GM21381 (cell line): ENCODE data around the gene PITPNC1.
"Not testable (repeated sequence)": the region's sequence is repeated elsewhere in the genome, so short reads cannot be mapped to it uniquely, and the experiment has no call there.

Source experiments
- ATAC-seq: cut with Tn5 transposase; IDR thresholded peaks from one replicate; pipeline ENCODE4 v1.9.1; 2021; ENCODE audit warnings: mild to moderate bottlenecking, moderate library complexity; ENCODE audit not compliant: unreplicated experiment

Gene PITPNC1

DNA sequence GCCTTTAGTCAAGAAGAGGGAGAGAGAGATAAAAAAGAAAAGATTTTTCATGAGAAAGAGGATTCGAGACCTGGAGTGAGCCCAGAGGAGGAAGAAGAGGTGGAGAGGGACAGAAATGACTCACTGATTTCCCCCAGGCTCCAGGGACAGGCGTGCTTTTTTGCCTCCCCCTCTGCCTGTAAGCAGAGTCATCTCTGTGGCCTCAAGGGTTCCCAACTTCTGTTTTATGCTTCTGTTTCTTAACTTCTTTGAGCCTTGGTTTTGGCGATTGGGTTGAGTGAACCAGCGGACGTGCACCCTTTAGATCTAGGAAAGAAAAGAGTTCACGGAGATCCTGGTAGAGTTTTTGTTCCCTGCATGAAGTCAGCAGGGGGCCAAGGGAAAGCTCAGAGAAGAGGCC is 192.8 kb downstream of the PITPNC1 start:
- ATAC-seq, result no peak

- ATAC-seq, result no peak
Measured at GRCh38 chr17:67570797-67571196, 193.7 kb downstream of the PITPNC1 start.

GRCh38 chr17:67571478-67571877 is 194.4 kb downstream of the PITPNC1 start:
- no peak for ATAC-seq

DNA sequence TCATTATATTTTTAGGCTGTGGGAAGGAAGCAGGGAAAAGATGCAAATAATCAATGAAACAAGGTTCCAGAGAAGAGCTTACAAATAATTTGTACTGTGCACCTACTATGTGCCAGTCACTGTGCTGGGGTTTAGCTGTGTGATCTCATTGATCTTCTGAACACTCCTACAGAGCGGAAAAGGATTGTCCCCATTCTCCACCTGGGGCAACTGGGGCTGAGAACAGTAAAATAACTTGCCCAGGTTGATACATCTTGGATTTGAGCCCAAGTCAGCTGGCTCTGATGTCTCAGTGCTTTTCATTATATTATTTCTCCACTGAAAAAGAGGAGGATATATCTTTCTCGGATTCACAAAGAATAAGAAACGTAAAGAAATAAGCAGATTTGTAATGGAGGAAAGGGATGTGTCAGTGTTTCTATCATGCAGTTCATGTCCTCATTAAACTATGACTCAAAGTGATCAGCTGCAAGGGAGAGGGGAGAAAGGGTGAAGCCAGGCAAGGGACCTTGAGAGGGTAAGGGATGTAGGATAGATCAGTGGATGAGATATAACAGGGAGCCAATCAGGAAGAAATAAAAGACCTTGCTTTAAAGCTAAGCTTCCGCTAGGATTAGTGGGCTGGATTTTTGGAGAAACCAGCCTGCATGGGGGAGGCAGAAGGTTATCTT is 197.0 kb downstream of the PITPNC1 start:
- no peak for ATAC-seq

DNA sequence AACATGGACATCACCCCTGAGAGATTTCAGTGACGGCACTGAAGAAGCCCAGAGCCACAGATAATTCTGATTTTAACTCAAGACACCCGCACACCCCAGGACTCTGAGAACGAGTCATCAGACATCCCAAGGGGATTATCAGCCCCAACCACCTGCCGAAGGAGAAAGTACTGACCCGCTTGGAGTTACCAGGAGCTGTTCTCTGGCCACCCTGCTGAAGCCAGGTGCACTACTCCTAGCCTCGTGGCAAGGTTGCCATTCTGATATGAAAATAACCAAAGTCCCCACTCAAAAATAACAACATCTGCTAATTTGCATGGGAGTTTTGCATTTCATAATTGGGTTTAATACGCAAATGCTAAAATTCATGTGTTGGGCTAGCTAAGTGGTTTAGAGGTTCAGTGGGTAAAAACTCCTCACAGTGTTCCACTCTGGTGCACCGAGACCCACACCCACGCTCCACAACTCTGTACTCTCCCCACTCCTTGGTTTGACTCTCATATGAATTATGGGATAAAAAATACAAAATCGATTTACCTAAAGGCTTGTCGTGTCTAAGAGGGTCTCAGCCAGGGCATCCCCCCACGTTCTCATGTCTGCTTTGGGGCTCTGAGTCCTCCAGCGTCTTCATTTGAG is 197.7 kb downstream of the PITPNC1 start:
- no peak for ATAC-seq

DNA sequence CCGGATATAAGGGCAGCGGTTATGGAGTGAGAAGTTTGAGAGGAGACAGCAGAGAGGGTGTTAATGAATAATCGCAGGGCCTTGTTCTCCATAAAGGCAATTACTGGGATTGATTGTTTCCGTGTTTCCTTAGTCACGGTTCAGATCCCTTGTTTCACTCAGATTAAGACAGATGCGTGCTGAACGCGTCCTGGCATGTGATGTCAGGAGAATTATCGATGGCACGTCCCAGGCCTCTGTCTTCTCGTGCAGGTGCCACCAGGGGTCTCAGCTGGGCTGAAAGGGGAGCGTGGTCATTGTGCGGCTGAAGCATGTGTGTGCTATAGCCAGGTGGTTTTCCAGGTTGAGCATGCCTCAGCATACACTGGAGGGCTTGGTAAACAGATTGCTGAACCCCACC is 198.2 kb downstream of the PITPNC1 start:
- peak; percentile 32 for ATAC-seq

DNA sequence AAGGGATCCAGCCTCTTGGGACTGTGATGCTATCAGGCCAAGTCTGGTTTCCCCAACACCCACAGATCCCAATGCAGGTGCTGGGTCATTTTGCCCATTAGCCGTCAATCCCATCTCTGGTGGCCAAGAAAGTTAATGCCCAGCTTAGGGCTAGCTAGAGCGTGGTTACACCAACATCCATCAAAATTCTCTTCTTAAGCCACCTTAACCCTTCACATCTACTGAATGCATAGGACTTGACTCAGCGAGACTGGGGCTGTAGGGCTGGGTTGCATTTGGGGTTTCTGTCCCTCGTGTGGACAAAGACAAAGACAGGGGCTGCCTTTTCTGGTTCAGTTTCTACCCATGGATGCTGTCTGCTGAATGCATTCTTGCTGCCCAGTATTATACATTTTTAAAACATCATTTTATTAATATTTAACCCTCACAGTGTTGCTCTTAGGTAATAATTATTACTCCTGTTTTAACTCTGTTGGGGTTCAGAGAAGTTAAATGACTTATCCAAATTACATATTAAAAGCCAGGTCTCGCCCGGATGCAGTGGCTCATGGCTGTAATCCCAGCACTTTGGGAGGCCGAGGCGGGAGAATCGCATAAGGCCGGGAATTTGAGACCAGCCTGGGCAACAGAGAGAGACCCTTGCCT is 199.5 kb downstream of the PITPNC1 start:
- ATAC-seq, result no peak

GRCh38 chr17:67577429-67578141 is 200.5 kb downstream of the PITPNC1 start:
- no peak for ATAC-seq

- no peak for ATAC-seq
Measured at GRCh38 chr17:67578142-67578457, 201.0 kb downstream of the PITPNC1 start.

- ATAC-seq, result not testable (repeated sequence)
Measured at GRCh38 chr17:67578679-67579405, 201.8 kb downstream of the PITPNC1 start.

DNA sequence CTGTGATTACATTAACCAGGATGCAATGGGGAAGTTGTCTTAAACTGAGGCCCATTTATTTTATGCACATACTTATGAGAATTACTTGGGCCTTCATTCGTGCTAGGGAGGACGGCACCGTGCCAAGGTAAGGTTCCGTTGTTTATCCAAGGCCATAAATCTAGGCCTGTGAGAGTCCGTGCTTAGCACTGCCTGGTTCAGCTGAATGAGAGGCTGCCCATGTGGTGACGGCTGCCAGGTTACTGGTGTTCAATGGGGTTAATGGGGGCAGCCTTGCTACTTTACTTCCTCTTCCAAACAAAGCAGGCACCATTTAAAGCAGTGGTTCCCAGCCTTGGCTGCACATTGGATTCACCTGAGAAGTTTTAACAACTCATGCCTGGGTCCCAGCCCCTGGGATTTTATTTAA is 205.6 kb downstream of the PITPNC1 start:
- ATAC-seq, result no peak

GRCh38 chr17:67585077-67585602 is 208.1 kb downstream of the PITPNC1 start:
- ATAC-seq, result no peak

GRCh38 chr17:67588326-67588725 is 211.2 kb downstream of the PITPNC1 start:
- ATAC-seq, result no peak

DNA sequence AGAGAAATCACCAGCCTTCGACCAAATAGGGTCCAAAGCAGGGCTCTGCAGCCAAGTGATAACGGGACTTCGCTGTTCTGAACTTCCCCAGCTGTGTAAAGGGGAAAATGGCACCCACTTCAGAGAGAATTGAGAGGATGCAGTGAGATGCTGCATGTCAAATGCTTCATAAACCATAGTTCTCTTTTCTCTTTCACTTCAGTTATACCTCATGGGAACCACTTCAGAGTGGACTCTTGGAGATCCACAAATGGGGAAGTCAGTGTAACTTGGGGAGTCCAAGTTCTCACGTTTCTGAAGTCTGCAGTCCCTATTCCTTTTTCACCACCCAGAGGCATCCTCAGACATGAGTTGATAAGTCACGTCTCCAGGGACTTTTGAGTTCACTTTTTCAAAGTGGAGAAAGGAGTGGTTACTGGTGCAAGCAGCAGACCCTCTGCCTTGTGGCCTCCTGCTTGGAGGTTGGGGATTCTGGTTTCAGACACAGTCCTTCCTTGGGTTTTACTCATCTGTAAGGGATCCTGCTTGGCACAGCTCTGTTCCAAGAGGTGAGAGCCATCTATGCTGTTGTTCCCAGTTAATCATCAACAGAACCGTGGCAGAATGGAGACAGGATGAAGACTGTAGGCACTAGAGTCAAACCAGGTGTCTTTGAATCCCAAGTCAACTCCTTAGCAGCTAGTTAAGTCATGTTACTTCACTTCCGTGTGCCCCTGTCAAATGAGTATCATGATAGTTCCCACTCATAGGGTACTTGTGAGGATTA is 217.2 kb downstream of the PITPNC1 start:
- ATAC-seq, result no peak

DNA sequence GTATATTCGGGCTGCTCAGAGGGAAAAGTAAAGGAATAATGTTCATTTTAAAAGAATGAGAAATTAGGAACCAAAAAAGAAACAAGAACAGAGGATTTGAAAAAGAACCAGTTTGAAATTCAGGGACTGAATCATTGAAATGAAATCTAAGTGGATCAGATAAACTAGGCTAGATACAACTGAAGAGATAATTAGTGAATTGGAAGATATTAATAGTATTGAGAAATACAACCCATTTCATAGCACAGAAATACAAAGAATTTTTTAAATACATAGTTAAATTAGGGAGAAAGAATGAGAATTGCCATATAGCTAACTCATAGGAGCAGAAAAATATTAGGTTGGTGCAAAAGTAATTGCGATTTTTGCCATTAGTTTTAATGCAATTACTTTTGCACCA is 223.3 kb downstream of the PITPNC1 start:
- no peak for ATAC-seq

DNA sequence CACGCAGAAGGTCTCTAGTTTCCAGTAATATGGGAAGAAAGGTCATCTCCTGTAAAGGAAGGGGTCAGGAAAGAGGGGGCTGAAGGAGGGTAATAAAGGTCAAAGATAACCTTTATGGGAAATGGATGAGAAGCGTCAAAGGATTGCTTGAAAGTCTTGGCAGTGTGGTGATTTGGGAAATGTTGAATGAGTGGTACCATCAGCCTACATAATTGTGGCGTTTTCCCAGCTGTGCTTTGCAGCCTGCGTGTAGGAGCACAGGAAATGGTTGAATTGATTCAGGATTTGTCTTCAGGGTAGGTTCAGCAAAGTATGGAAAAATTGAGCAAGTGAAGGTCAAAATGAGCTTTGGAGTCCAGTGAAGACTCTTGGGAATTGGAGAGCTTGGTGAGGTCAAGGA is 224.8 kb downstream of the PITPNC1 start:
- no peak for ATAC-seq

DNA sequence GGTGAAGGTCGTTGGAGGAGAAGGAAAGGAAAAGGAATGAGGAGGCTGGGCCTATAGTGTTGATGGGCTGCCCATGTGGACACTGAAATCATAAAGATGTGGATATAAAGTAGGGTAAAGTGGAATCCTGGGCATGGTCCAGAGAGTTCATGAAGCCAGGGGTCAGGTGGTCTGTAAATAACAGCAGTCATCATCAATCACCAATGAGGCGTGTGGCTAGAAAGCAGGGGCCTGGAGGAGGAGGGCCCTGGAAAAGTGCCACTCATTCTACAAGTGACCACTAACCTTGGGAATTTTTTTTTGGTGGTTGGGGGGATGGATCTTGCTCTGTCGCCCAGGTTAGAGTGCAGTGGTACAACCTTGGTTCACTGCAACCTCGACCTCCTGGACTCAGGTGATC is 225.4 kb downstream of the PITPNC1 start:
- no peak for ATAC-seq

DNA sequence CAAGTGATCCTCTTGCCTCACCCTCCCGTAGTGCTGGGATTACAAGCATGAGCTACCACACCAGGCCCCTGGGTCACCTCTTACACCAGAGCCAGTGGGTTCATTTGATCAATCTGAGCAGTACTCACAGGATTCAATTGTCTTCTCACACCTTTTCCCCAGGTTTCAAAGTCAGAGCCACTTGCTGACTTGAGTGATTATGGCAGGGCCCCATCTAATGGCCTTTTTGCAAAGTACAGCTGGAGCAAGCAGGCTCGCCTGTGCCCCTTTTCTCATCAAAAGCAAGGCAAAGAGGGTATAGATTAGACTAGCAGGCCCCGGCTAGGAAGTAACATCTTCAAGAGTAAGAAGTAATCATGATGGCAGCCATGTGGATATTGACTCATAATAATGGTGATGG is 225.9 kb downstream of the PITPNC1 start:
- no peak for ATAC-seq

DNA sequence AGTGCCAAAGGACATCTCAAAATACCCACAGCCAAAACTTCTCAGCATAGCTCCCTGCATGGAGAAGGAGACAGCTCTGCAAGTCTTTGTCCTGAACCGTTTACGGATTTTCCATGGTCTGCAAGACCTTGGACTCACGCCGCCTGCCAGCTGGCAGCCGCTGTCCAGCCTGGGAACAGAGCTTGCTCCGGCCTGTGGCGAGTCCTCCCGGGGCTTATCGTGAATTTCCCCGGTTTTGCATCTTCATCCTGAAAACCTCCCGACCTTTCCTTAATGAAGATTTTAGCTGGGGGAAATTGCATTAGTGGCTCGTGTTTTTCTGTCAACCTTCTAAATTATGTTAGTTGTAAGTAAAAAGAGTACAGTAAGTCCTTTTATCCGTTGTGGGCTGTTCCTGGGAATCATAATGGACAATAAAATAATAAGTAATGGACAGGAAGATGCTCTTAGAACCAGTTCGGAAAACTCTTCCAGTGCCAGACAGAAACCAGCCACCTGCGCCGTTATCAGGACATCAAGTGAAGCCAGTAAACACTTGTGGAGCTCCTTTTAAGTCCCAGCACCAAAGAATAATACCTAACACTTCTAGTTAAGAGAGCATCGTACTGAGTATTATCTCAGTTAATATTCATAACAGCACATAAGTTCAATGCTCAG is 228.3 kb downstream of the PITPNC1 start:
- no peak for ATAC-seq

- no peak for ATAC-seq
Measured at GRCh38 chr17:67606471-67606870, 229.4 kb downstream of the PITPNC1 start.
